H1 (cell line): ENCODE results near the gene GSTA3. TPM values are rescaled to one million over a fixed set of nuclear protein-coding genes. Genes with fewer than 3 reads are reported as not detected.

Source experiments
- SRF ChIP-seq: IDR thresholded peaks from 2 replicates; pipeline ENCODE4 v1.6.1; 2011; ENCODE audit warnings: mild to moderate bottlenecking, low read depth, low read length, moderate library complexity
- polyA plus RNA-seq, 7 experiments: library from polyadenylated mRNA; depleted of rRNA in 3 of 7; stranded (reverse) in 5 of 7; unstranded in 2 of 7; fragments of >200 nt in 5 of 7; fragments of 200-250 nt in 2 of 7; gene quantifications; 1 replicate in 5 of 7; 2 replicates in 1 of 7; 4 replicates in 1 of 7; pipeline versions ENCODE4 v1.2.1 to v1.2.3, GENCODE V29; 2011 to 2013; ENCODE audit warnings: missing spikeins in 2 of 7, mixed read lengths in 2 of 7
- total RNA-seq: library from RNA; stranded (reverse); fragmentation: NEBNext Ultra II Directional; extraction: Animal tissue kit (Norgen Biotek cat#: 25700); gene quantifications from 2 replicates; pipeline ENCODE4 v1.2.1, GENCODE V29; 2021

Gene GSTA3
- total and polyA plus RNA-seq, 2 of the 8 experiments (the other 6 are each of a cell fraction or from before 2014, with no cell fraction given), result not detected

- TF ChIP-seq SRF, result no peak
These were observed 37.5 kb downstream of the GSTA3 start (continued) for GRCh38 chr6:52872031-52872430.
